HG02943 (cell line): ENCODE results near the gene WDSUB1.

Experiments
- ATAC-seq: cut with Tn5 transposase; IDR thresholded peaks from one replicate; pipeline ENCODE4 v1.9.1; 2021; ENCODE audit warnings: mild to moderate bottlenecking, low read depth, moderate library complexity; ENCODE audit not compliant: unreplicated experiment

Gene WDSUB1

GRCh38 chr2:159226608-159227385, 59.7 kb downstream of the WDSUB1 start:
- no peak for ATAC-seq

GRCh38 chr2:159226059-159226461, 60.4 kb downstream of the WDSUB1 start:
- no peak for ATAC-seq

- ATAC-seq = no peak
Observed at GRCh38 chr2:159225025-159226016, 61.2 kb downstream of the WDSUB1 start.

- no peak for ATAC-seq
Observed at GRCh38 chr2:159224061-159224813, 62.3 kb downstream of the WDSUB1 start.

- no peak for ATAC-seq
Observed at GRCh38 chr2:159219394-159219998, 67.0 kb downstream of the WDSUB1 start.

GRCh38 chr2:159218389-159218788, 68.1 kb downstream of the WDSUB1 start:
- no peak for ATAC-seq

GRCh38 chr2:159217676-159218075, 68.8 kb downstream of the WDSUB1 start:
- no peak for ATAC-seq

- ATAC-seq = no peak
Observed at GRCh38 chr2:159215116-159215515, 71.4 kb downstream of the WDSUB1 start.

GRCh38 chr2:159214325-159214865, 72.1 kb downstream of the WDSUB1 start:
- no peak for ATAC-seq

- no peak for ATAC-seq
Observed at GRCh38 chr2:159213296-159213695, 73.2 kb downstream of the WDSUB1 start.

GRCh38 chr2:159211447-159212396, 74.8 kb downstream of the WDSUB1 start:
- no peak for ATAC-seq

- ATAC-seq = peak; percentile 72
Observed at GRCh38 chr2:159209341-159210306, 76.9 kb downstream of the WDSUB1 start.

- no peak for ATAC-seq
Observed at GRCh38 chr2:159208438-159208837, 78.1 kb downstream of the WDSUB1 start.

GRCh38 chr2:159206736-159207380, 79.6 kb downstream of the WDSUB1 start:
- no peak for ATAC-seq

- no peak for ATAC-seq
Observed at GRCh38 chr2:159204381-159205144, 81.9 kb downstream of the WDSUB1 start.

GRCh38 chr2:159202568-159203071, 83.9 kb downstream of the WDSUB1 start:
- ATAC-seq = no peak
